ENCODE data around the gene TULP1. TPM values are rescaled to one million over a fixed set of nuclear protein-coding genes. Genes with fewer than 3 reads are reported as not detected.

TULP1 gene
- total and polyA plus RNA-seq, 2 of the 13 experiments (the other 11 are each of a cell fraction or from before 2014, with no cell fraction given) = not detected

DNA sequence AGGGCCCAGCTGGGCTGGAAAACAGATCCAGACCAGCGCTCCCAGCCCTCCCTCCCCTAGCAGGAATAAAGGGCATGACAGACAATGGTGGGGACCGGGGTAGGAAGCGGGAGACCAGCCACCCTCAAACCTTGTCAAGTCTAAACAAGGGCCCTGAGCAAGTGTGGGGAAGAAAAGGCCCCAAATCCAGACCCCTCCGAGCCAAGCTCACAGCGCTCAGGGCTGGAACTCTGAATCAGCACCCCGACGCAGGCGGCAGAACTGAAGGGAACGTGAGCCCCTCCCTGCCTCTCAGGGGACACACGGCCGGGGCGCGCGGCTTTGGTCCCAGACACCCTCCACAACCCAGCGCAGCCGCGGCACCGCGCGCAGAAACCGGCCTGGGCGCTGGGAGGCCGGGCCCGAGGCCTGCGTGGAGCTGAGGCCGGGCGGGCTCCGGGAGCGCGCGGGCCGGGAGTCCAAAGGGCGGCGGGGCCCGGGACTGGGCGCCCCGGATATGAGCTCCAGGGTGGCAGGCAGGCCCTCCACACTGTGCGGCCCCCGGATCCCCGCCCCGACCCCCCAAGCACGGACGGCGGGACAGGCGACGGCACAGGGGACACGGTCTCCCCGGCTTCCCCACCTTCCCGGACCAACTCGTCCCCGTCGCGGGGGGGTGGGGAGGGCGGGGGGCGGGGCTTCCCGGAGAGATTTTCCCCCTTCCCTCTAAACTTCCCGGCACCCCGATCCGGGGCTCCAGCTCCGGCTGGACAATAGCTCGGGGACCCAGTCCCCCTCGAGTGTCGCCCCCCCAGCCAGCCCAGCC, 16.5 kb downstream of the TULP1 start (continued):
- TF ChIP-seq, protein P1, sequence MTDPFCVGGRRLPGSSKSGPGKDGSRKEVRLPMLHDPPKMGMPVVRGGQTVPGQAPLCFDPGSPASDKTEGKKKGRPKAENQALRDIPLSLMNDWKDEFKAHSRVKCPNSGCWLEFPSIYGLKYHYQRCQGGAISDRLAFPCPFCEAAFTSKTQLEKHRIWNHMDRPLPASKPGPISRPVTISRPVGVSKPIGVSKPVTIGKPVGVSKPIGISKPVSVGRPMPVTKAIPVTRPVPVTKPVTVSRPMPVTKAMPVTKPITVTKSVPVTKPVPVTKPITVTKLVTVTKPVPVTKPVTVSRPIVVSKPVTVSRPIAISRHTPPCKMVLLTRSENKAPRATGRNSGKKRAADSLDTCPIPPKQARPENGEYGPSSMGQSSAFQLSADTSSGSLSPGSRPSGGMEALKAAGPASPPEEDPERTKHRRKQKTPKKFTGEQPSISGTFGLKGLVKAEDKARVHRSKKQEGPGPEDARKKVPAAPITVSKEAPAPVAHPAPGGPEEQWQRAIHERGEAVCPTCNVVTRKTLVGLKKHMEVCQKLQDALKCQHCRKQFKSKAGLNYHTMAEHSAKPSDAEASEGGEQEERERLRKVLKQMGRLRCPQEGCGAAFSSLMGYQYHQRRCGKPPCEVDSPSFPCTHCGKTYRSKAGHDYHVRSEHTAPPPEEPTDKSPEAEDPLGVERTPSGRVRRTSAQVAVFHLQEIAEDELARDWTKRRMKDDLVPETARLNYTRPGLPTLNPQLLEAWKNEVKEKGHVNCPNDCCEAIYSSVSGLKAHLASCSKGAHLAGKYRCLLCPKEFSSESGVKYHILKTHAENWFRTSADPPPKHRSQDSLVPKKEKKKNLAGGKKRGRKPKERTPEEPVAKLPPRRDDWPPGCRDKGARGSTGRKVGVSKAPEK (CRISPR knock-in tag; IDR thresholded peaks at IDR 0.05; ENCODE audit: borderline replicate concordance) = no peak
- TF ChIP-seq TAF15 (IDR thresholded peaks at IDR 0.05; ENCODE audit: low read depth, low read length, poor library complexity, severe bottlenecking) = peak; percentile 46
- no peak for TF ChIP-seq ZNF33A (CRISPR knock-in tag; IDR thresholded peaks at IDR 0.05; ENCODE audit: borderline replicate concordance)
- peak; percentile 33; the same call in 1 of the 2 replicates for TF ChIP-seq ZNF501 (CRISPR knock-in tag; IDR thresholded peaks at IDR 0.05)
- TF ChIP-seq, protein P2, sequence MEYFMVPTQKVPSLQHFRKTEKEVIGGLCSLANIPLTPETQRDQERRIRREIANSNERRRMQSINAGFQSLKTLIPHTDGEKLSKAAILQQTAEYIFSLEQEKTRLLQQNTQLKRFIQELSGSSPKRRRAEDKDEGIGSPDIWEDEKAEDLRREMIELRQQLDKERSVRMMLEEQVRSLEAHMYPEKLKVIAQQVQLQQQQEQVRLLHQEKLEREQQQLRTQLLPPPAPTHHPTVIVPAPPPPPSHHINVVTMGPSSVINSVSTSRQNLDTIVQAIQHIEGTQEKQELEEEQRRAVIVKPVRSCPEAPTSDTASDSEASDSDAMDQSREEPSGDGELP (IDR thresholded peaks at IDR 0.05; ENCODE audit: borderline replicate concordance, low read depth) = peak; percentile 55
- TF ChIP-seq RBM39 (IDR thresholded peaks at IDR 0.05; ENCODE audit: low read depth, low read length, poor library complexity, severe bottlenecking) = peak; percentile 23
- peak; percentile 64; the same call in 1 of the 2 replicates for TF ChIP-seq GLI4 (CRISPR knock-in tag; IDR thresholded peaks at IDR 0.05; ENCODE audit: borderline replicate concordance)
- TF ChIP-seq ZFP36L2 (CRISPR knock-in tag; IDR thresholded peaks at IDR 0.05) = 0 out of 2 replicates have a peak, but pooled peaks have one; percentile 17
- TF ChIP-seq ZNF567 (CRISPR knock-in tag; IDR thresholded peaks at IDR 0.05; ENCODE audit: borderline replicate concordance) = 0 out of 2 replicates have a peak, but pooled peaks have one; percentile 21
- TF ChIP-seq, protein P3, sequence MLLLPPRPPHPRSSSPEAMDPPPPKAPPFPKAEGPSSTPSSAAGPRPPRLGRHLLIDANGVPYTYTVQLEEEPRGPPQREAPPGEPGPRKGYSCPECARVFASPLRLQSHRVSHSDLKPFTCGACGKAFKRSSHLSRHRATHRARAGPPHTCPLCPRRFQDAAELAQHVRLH (CRISPR knock-in tag; IDR thresholded peaks at IDR 0.05; ENCODE audit: borderline replicate concordance, low read depth) = no peak
- TF ChIP-seq HDAC2 (CRISPR knock-in tag; IDR thresholded peaks at IDR 0.05) = no peak
- peak; percentile 84; the same call in 1 of the 2 replicates for TF ChIP-seq SPEN (CRISPR knock-in tag; IDR thresholded peaks at IDR 0.05; ENCODE audit: low read depth)
- peak; percentile 98 for TF ChIP-seq ZFY (CRISPR knock-in tag; IDR thresholded peaks at IDR 0.05)
- no peak for TF ChIP-seq MEF2D (CRISPR knock-in tag; IDR thresholded peaks at IDR 0.05)
- peak; percentile 60; the same call in 1 of the 2 replicates for TF ChIP-seq DR1 (CRISPR knock-in tag; IDR thresholded peaks at IDR 0.05)
- TF ChIP-seq ZNF652 (CRISPR knock-in tag; IDR thresholded peaks at IDR 0.05; ENCODE audit: borderline replicate concordance, low read depth) = no peak
- no peak for TF ChIP-seq ZNF180 (CRISPR knock-in tag; IDR thresholded peaks at IDR 0.05; ENCODE audit: borderline replicate concordance, low read depth)
- peak; percentile 88; the same call in 1 of the 2 replicates for TF ChIP-seq ZNF773 (CRISPR knock-in tag; IDR thresholded peaks at IDR 0.05; ENCODE audit: borderline replicate concordance)
- TF ChIP-seq, protein P4, sequence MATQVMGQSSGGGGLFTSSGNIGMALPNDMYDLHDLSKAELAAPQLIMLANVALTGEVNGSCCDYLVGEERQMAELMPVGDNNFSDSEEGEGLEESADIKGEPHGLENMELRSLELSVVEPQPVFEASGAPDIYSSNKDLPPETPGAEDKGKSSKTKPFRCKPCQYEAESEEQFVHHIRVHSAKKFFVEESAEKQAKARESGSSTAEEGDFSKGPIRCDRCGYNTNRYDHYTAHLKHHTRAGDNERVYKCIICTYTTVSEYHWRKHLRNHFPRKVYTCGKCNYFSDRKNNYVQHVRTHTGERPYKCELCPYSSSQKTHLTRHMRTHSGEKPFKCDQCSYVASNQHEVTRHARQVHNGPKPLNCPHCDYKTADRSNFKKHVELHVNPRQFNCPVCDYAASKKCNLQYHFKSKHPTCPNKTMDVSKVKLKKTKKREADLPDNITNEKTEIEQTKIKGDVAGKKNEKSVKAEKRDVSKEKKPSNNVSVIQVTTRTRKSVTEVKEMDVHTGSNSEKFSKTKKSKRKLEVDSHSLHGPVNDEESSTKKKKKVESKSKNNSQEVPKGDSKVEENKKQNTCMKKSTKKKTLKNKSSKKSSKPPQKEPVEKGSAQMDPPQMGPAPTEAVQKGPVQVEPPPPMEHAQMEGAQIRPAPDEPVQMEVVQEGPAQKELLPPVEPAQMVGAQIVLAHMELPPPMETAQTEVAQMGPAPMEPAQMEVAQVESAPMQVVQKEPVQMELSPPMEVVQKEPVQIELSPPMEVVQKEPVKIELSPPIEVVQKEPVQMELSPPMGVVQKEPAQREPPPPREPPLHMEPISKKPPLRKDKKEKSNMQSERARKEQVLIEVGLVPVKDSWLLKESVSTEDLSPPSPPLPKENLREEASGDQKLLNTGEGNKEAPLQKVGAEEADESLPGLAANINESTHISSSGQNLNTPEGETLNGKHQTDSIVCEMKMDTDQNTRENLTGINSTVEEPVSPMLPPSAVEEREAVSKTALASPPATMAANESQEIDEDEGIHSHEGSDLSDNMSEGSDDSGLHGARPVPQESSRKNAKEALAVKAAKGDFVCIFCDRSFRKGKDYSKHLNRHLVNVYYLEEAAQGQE (IDR thresholded peaks at IDR 0.05; ENCODE audit: borderline replicate concordance in 1 of 2, low read depth in 1 of 2, low read length in 2 of 2) = 0 out of 4 replicates have a peak, but pooled peaks of 1 of the 2 experiments have one; percentile 11
- TF ChIP-seq ZNF768 (CRISPR knock-in tag; IDR thresholded peaks at IDR 0.05) = peak; percentile 49; the same call in 1 of the 2 replicates
- TF ChIP-seq SNAI1 (CRISPR knock-in tag; IDR thresholded peaks at IDR 0.05; ENCODE audit: borderline replicate concordance) = no peak
